Measurements from ENCODE around the gene SNX3.

Gene SNX3

GRCh38 chr6:108260126-108260808 lies 573 bp downstream of the SNX3 start:
- no peak for FAIRE-seq
- TF ChIP-seq CTCF (IDR thresholded peaks at IDR 0.05; ENCODE audit: insufficient read depth, missing control alignments): no peak
- no peak for DNase-seq (ENCODE audit: insufficient read length, low spot score)

- no peak for DNase-seq (ENCODE audit: insufficient read length, low spot score)
- FAIRE-seq: no peak
- no peak for TF ChIP-seq CTCF (IDR thresholded peaks at IDR 0.05; ENCODE audit: insufficient read depth, missing control alignments)
Observed at GRCh38 chr6:108254433-108255410, 6.1 kb downstream of the SNX3 start.

- DNase-seq (ENCODE audit: insufficient read length, low spot score): no peak
- FAIRE-seq: no peak
- TF ChIP-seq CTCF (IDR thresholded peaks at IDR 0.05; ENCODE audit: insufficient read depth, missing control alignments): no peak
Observed at GRCh38 chr6:108253241-108253640, 7.6 kb downstream of the SNX3 start.

- no peak for TF ChIP-seq CTCF (IDR thresholded peaks at IDR 0.05; ENCODE audit: insufficient read depth, missing control alignments)
- FAIRE-seq (no peak), DNase-seq (ENCODE audit: insufficient read length, low spot score) (no peak)
Observed at GRCh38 chr6:108252055-108252454, 8.8 kb downstream of the SNX3 start.

- TF ChIP-seq CTCF (IDR thresholded peaks at IDR 0.05; ENCODE audit: insufficient read depth, missing control alignments): no peak
- no peak for DNase-seq (ENCODE audit: insufficient read length, low spot score)
- no peak for FAIRE-seq
Observed at GRCh38 chr6:108251252-108251651, 9.6 kb downstream of the SNX3 start.

- DNase-seq (ENCODE audit: insufficient read length, low spot score): no peak
- FAIRE-seq: no peak
- TF ChIP-seq CTCF (IDR thresholded peaks at IDR 0.05; ENCODE audit: insufficient read depth, missing control alignments): no peak
Observed at GRCh38 chr6:108250240-108250866, 10.5 kb downstream of the SNX3 start.

All from D721Med (cell line).